ENCODE data around the gene KCNH8.

KCNH8 gene

GRCh38 chr3:19151171-19151570 is 2.9 kb downstream of the KCNH8 start:
- TF ChIP-seq, protein P1, sequence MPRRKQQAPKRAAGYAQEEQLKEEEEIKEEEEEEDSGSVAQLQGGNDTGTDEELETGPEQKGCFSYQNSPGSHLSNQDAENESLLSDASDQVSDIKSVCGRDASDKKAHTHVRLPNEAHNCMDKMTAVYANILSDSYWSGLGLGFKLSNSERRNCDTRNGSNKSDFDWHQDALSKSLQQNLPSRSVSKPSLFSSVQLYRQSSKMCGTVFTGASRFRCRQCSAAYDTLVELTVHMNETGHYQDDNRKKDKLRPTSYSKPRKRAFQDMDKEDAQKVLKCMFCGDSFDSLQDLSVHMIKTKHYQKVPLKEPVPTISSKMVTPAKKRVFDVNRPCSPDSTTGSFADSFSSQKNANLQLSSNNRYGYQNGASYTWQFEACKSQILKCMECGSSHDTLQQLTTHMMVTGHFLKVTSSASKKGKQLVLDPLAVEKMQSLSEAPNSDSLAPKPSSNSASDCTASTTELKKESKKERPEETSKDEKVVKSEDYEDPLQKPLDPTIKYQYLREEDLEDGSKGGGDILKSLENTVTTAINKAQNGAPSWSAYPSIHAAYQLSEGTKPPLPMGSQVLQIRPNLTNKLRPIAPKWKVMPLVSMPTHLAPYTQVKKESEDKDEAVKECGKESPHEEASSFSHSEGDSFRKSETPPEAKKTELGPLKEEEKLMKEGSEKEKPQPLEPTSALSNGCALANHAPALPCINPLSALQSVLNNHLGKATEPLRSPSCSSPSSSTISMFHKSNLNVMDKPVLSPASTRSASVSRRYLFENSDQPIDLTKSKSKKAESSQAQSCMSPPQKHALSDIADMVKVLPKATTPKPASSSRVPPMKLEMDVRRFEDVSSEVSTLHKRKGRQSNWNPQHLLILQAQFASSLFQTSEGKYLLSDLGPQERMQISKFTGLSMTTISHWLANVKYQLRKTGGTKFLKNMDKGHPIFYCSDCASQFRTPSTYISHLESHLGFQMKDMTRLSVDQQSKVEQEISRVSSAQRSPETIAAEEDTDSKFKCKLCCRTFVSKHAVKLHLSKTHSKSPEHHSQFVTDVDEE (CRISPR knock-in tag; IDR thresholded peaks at IDR 0.05), result no peak
- no peak for TF ChIP-seq ARNTL (CRISPR knock-in tag; IDR thresholded peaks at IDR 0.05; ENCODE audit: borderline replicate concordance, low read depth)
- TF ChIP-seq, protein P2, sequence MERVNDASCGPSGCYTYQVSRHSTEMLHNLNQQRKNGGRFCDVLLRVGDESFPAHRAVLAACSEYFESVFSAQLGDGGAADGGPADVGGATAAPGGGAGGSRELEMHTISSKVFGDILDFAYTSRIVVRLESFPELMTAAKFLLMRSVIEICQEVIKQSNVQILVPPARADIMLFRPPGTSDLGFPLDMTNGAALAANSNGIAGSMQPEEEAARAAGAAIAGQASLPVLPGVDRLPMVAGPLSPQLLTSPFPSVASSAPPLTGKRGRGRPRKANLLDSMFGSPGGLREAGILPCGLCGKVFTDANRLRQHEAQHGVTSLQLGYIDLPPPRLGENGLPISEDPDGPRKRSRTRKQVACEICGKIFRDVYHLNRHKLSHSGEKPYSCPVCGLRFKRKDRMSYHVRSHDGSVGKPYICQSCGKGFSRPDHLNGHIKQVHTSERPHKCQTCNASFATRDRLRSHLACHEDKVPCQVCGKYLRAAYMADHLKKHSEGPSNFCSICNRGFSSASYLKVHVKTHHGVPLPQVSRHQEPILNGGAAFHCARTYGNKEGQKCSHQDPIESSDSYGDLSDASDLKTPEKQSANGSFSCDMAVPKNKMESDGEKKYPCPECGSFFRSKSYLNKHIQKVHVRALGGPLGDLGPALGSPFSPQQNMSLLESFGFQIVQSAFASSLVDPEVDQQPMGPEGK (CRISPR knock-in tag; IDR thresholded peaks at IDR 0.05; ENCODE audit: borderline replicate concordance), result no peak
- TF ChIP-seq CSDC2 (CRISPR knock-in tag; IDR thresholded peaks at IDR 0.05), result no peak
- no peak for TF ChIP-seq TOX (CRISPR knock-in tag; IDR thresholded peaks at IDR 0.05; ENCODE audit: borderline replicate concordance)
- TF ChIP-seq OSR1 (CRISPR knock-in tag; IDR thresholded peaks at IDR 0.05), result no peak
- TF ChIP-seq ZFP30 (CRISPR knock-in tag; IDR thresholded peaks at IDR 0.05), result no peak
- TF ChIP-seq ZNF565 (CRISPR knock-in tag; conservative IDR thresholded peaks at IDR 0.05; ENCODE audit: low read depth), result no peak
- no peak for TF ChIP-seq ZFP3 (CRISPR knock-in tag; IDR thresholded peaks at IDR 0.05)
- no peak for TF ChIP-seq GLIS3 (CRISPR knock-in tag; IDR thresholded peaks at IDR 0.05)
- TF ChIP-seq ESRRG (CRISPR knock-in tag; IDR thresholded peaks at IDR 0.05), result no peak
- TF ChIP-seq, protein P3, sequence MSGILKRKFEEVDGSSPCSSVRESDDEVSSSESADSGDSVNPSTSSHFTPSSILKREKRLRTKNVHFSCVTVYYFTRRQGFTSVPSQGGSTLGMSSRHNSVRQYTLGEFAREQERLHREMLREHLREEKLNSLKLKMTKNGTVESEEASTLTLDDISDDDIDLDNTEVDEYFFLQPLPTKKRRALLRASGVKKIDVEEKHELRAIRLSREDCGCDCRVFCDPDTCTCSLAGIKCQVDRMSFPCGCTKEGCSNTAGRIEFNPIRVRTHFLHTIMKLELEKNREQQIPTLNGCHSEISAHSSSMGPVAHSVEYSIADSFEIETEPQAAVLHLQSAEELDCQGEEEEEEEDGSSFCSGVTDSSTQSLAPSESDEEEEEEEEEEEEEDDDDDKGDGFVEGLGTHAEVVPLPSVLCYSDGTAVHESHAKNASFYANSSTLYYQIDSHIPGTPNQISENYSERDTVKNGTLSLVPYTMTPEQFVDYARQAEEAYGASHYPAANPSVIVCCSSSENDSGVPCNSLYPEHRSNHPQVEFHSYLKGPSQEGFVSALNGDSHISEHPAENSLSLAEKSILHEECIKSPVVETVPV (CRISPR knock-in tag; IDR thresholded peaks at IDR 0.05), result no peak
- no peak for TF ChIP-seq ISL1 (CRISPR knock-in tag; IDR thresholded peaks at IDR 0.05)
- TF ChIP-seq ZNF8 (CRISPR knock-in tag; IDR thresholded peaks at IDR 0.05), result no peak
- no peak for TF ChIP-seq TCF4 (CRISPR knock-in tag; IDR thresholded peaks at IDR 0.05; ENCODE audit: borderline replicate concordance)
- TF ChIP-seq PPARA (CRISPR knock-in tag; IDR thresholded peaks at IDR 0.05; ENCODE audit: borderline replicate concordance), result no peak
- TF ChIP-seq ZNF70 (CRISPR knock-in tag; IDR thresholded peaks at IDR 0.05), result no peak
- TF ChIP-seq SNAI2 (CRISPR knock-in tag; IDR thresholded peaks at IDR 0.05), result no peak
- no peak for ATAC-seq

DNA sequence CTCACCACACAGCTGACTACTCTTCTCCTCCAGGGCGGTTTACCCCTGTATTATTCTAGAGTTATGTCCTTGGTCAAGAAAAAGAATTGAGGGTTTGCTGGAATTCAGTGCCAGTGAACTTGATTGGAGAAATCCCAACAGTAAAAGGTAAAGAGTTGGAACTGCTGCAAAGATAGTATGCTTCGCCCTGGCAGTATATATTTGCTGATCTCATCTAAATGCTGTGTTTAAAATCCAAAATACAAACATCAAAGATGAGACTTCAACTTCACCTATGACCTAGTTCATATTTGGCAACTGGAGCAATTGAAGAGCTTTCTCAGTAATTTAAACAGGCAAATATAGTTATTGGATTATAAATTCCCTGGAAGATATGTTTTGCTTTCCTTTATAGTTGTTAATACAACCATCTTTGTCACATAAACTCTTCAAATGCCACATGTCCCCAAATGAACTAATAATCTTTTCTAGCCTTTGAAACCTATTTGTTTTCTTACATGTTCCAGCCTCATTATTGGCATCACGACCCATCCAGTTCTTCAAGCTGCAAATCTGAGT is 6.5 kb downstream of the KCNH8 start:
- ATAC-seq, result no peak
- TF ChIP-seq ZNF70 (CRISPR knock-in tag; IDR thresholded peaks at IDR 0.05) (no peak), ISL1 (CRISPR knock-in tag; IDR thresholded peaks at IDR 0.05) (no peak), CREB5 (CRISPR knock-in tag; IDR thresholded peaks at IDR 0.05; ENCODE audit: low read depth) (no peak), ZC3H10 (CRISPR knock-in tag; IDR thresholded peaks at IDR 0.05) (no peak), TCF4 (CRISPR knock-in tag; IDR thresholded peaks at IDR 0.05; ENCODE audit: borderline replicate concordance) (no peak), RARB (CRISPR knock-in tag; IDR thresholded peaks at IDR 0.05) (no peak), PPARA (CRISPR knock-in tag; IDR thresholded peaks at IDR 0.05; ENCODE audit: borderline replicate concordance) (no peak), BACH2 (CRISPR knock-in tag; IDR thresholded peaks at IDR 0.05; ENCODE audit: borderline replicate concordance) (no peak), ARNTL (CRISPR knock-in tag; IDR thresholded peaks at IDR 0.05; ENCODE audit: borderline replicate concordance, low read depth) (no peak), SNAI2 (CRISPR knock-in tag; IDR thresholded peaks at IDR 0.05) (no peak), ZFP3 (CRISPR knock-in tag; IDR thresholded peaks at IDR 0.05) (no peak), CSDC2 (CRISPR knock-in tag; IDR thresholded peaks at IDR 0.05) (no peak), ZFP30 (CRISPR knock-in tag; IDR thresholded peaks at IDR 0.05) (no peak)
- TF ChIP-seq, protein P4, sequence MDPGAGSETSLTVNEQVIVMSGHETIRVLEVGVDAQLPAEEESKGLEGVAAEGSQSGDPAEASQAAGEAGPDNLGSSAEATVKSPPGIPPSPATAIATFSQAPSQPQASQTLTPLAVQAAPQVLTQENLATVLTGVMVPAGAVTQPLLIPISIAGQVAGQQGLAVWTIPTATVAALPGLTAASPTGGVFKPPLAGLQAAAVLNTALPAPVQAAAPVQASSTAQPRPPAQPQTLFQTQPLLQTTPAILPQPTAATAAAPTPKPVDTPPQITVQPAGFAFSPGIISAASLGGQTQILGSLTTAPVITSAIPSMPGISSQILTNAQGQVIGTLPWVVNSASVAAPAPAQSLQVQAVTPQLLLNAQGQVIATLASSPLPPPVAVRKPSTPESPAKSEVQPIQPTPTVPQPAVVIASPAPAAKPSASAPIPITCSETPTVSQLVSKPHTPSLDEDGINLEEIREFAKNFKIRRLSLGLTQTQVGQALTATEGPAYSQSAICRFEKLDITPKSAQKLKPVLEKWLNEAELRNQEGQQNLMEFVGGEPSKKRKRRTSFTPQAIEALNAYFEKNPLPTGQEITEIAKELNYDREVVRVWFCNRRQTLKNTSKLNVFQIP (CRISPR knock-in tag; IDR thresholded peaks at IDR 0.05; ENCODE audit: borderline replicate concordance, low read depth), result no peak
- TF ChIP-seq, protein P3 (CRISPR knock-in tag; IDR thresholded peaks at IDR 0.05), result no peak

All from SK-N-SH treated with all-trans-retinoic acid at 6 μM for 48 hours (cell line).